Hepatocyte (in vitro differentiated cells): ENCODE results near the gene SPG21. TPM values are rescaled to one million over a fixed set of nuclear protein-coding genes. Genes with fewer than 3 reads are reported as not detected.
A peak's percentile ranks its signal among the peaks of the same experiment; 100 is the strongest.
"Not testable (repeated sequence)": the region's sequence is repeated elsewhere in the genome, so short reads cannot be mapped to it uniquely, and the experiment has no call there.

Experiments used
- DNase-seq: peaks from one replicate; pipeline ENCODE4 v3.0.0-alpha.2; 2016; ENCODE audit warnings: low spot score
- H2AFZ ChIP-seq: fragments of 200-600 bp; sonication (generic); 2 replicates; pipeline ENCODE4 v1.6.0; 2016; ENCODE audit warnings: antibody characterized with exemption, mild to moderate bottlenecking
- H3K27ac ChIP-seq: fragments of 200-600 bp; sonication (generic); 2 replicates; pipeline ENCODE4 v1.5.1; 2016; ENCODE audit warnings: mild to moderate bottlenecking
- H3K27me3 ChIP-seq: fragments of 200-600 bp; sonication (generic); 2 replicates; pipeline ENCODE4 v1.6.1; 2016
- H3K36me3 ChIP-seq: fragments of 200-600 bp; sonication (generic); replicated peaks from 2 replicates; pipeline ENCODE4 v1.5.1; 2016; ENCODE audit warnings: low read depth; ENCODE audit not compliant: insufficient read depth
- H3K4me1 ChIP-seq: fragments of 200-600 bp; sonication (generic); 2 replicates; pipeline ENCODE4 v1.5.1; 2016; ENCODE audit warnings: mild to moderate bottlenecking, moderate library complexity; ENCODE audit not compliant: insufficient read depth
- H3K4me2 ChIP-seq: fragments of 200-600 bp; sonication (generic); 2 replicates; pipeline ENCODE4 v1.6.0; 2016
- H3K4me3 ChIP-seq: fragments of 200-600 bp; sonication (generic); 2 replicates; pipeline ENCODE4 v1.5.1; 2016; ENCODE audit warnings: mild to moderate bottlenecking
- H3K79me2 ChIP-seq: fragments of 200-600 bp; sonication (generic); 2 replicates; pipeline ENCODE4 v1.6.0; 2017; ENCODE audit warnings: mild to moderate bottlenecking
- H3K9me2 ChIP-seq: fragments of 200-600 bp; sonication (generic); replicated peaks from 2 replicates; pipeline ENCODE4 v1.6.0; 2017; ENCODE audit warnings: mild to moderate bottlenecking; ENCODE audit not compliant: insufficient read depth
- H3K9me3 ChIP-seq: fragments of 200-600 bp; sonication (generic); 2 replicates; pipeline ENCODE4 v1.5.1; 2016; ENCODE audit warnings: low read depth, mild to moderate bottlenecking
- H4K20me1 ChIP-seq: fragments of 200-600 bp; sonication (generic); 2 replicates; pipeline ENCODE4 v1.6.0; 2016; ENCODE audit warnings: mild to moderate bottlenecking; ENCODE audit not compliant: insufficient read depth, poor library complexity, severe bottlenecking
- EZH2 ChIP-seq: fragments of 200-600 bp; sonication (generic); IDR thresholded peaks from 2 replicates; pipeline ENCODE4 v1.6.1; 2016; ENCODE audit warnings: antibody characterized with exemption, mild to moderate bottlenecking, borderline replicate concordance
- EZH2phosphoT487 ChIP-seq: fragments of 200-600 bp; sonication (generic); IDR thresholded peaks from one replicate; pipeline ENCODE4 v1.6.1; 2018; ENCODE audit warnings: antibody characterized with exemption, mild to moderate bottlenecking, low read depth, moderate library complexity; ENCODE audit not compliant: unreplicated experiment, severe bottlenecking
- WGBS: methylation state at CpG from one replicate; pipeline ENCODE4 v1.1.6; 2016; ENCODE audit warnings: low lambda C conversion rate; ENCODE audit errors: missing lambda C conversion rate; 5-methylcytosine and 5-hydroxymethylcytosine counted together
- polyA plus RNA-seq: library from polyadenylated mRNA; unstranded; fragments of >200 nt; fragmentation: Nextera tagmentation; extraction: Ambion mirVana; gene quantifications from 2 replicates; pipeline ENCODE4 v1.2.1, GENCODE V29; 2016
- total RNA-seq: library from RNA; depleted of rRNA; stranded (reverse); fragments of >200 nt; gene quantifications from 2 replicates; pipeline ENCODE4 v1.2.3, GENCODE V29; 2014
- TF ChIP-seq, protein P1 (sequence below): fragments of 200-600 bp; sonication (generic); IDR thresholded peaks from 2 replicates; pipeline ENCODE4 v1.5.1; 2016; ENCODE audit warnings: antibody characterized with exemption, mild to moderate bottlenecking; ENCODE audit not compliant: poor library complexity

Gene SPG21
- total and polyA plus RNA-seq, 2 experiments from 2014 or later = 86.4 to 138 TPM

DNA sequence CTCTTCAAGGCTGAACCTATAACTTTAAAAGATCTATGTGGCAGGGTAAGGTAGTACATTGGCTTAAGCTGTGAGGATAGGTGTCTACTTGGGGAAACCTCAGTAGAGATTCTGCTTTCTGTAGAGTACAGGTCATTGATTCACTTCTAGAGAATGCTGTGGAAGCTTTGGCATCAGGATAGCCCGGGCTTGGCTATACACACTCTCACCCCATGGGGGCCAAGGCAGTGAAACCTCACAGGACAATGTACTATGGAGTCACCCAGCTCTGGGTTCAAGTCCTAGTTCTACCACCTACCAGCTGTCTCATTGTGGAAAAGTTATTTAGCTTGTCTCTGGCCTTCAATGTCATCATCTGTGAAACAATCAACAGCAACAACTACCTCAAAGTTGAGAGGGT lies 30.7 kb upstream of the SPG21 start:
- H3K4me3 ChIP-seq = no peak overlapping the region
- H2AFZ ChIP-seq = no peak overlapping the region
- H3K79me2 ChIP-seq = no peaks in the 10 kb centered on the region
- H3K9me3 ChIP-seq = no peaks in the 10 kb centered on the region
- H3K9me2 ChIP-seq = no peaks in the 10 kb centered on the region
- DNase-seq = no peak
- no peaks in the 10 kb centered on the region for H3K27me3 ChIP-seq
- H3K4me1 ChIP-seq = no peaks in the 10 kb centered on the region
- TF ChIP-seq, protein P1, sequence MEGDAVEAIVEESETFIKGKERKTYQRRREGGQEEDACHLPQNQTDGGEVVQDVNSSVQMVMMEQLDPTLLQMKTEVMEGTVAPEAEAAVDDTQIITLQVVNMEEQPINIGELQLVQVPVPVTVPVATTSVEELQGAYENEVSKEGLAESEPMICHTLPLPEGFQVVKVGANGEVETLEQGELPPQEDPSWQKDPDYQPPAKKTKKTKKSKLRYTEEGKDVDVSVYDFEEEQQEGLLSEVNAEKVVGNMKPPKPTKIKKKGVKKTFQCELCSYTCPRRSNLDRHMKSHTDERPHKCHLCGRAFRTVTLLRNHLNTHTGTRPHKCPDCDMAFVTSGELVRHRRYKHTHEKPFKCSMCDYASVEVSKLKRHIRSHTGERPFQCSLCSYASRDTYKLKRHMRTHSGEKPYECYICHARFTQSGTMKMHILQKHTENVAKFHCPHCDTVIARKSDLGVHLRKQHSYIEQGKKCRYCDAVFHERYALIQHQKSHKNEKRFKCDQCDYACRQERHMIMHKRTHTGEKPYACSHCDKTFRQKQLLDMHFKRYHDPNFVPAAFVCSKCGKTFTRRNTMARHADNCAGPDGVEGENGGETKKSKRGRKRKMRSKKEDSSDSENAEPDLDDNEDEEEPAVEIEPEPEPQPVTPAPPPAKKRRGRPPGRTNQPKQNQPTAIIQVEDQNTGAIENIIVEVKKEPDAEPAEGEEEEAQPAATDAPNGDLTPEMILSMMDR = no peak
- TF ChIP-seq EZH2 (no peak), EZH2phosphoT487 (no peak)
- H3K27ac ChIP-seq = no peak overlapping the region
- no peaks in the 10 kb centered on the region for H4K20me1 ChIP-seq
- H3K36me3 ChIP-seq = no peaks in the 10 kb centered on the region
- WGBS = 90% methylated on average over 1 of the region's 1 CpG
- H3K4me2 ChIP-seq = no peak overlapping the region

DNA sequence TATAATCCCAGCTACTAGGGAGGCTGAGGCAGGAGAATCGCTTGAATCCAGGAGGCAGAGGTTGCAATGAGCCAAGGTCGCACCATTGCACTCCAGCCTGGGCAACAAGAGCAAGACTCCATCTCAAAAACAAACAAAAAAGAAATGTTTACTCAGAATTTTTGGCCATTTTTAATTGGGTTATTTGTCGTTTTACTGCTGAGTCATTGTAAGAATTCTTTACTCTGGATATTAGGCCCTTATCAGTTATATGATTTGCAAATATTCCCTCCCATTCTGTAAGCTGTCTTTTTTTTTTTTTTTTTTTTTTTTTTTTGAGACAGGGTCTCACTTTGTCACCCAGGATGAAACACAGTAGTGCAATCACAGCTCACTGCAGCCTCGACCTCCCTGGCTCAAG lies 21.5 kb upstream of the SPG21 start:
- not testable (repeated sequence) for H3K4me3 ChIP-seq, H3K27ac ChIP-seq, H3K27me3 ChIP-seq, H3K79me2 ChIP-seq, H2AFZ ChIP-seq, H3K9me2 ChIP-seq, H3K9me3 ChIP-seq, H4K20me1 ChIP-seq, H3K4me2 ChIP-seq, H3K36me3 ChIP-seq, DNase-seq, H3K4me1 ChIP-seq
- 77% methylated on average over 4 of the region's 4 CpGs for WGBS

DNA sequence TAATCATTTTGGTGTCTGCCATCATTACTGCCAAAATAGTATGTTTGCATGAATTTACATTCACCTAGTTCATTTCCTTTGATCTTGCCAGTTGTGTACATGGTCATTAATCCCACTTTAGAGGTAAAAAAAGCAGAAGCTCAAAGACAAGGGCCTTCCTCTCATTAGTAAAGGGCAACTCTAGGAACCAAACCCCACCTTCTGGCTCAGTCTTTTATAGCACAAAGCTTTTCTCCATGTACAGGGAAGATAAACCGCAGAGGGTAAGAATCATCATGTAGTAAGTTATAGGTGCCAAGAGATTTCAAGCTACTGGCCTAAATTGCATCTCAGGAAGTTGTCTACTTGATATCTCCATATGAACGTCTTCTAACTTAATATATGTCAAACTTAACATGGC lies 19.3 kb upstream of the SPG21 start:
- Histone ChIP-seq H3K79me2 (no peaks in the 10 kb centered on the region), H3K27me3 (no peaks in the 10 kb centered on the region), H3K36me3 (no peaks in the 10 kb centered on the region), H3K4me3 (no peak overlapping the region), H3K9me2 (no peaks in the 10 kb centered on the region), H3K9me3 (no peaks in the 10 kb centered on the region), H3K4me2 (no peak overlapping the region), H3K4me1 (no peaks in the 10 kb centered on the region), H2AFZ (no peak overlapping the region), H3K27ac (no peak overlapping the region), H4K20me1 (no peaks in the 10 kb centered on the region)
- WGBS = 79% methylated on average over 2 of the region's 2 CpGs
- TF ChIP-seq EZH2phosphoT487 = no peak
- TF ChIP-seq EZH2 = no peak
- TF ChIP-seq, protein P1 = peak; percentile 11
- no peak for DNase-seq

DNA sequence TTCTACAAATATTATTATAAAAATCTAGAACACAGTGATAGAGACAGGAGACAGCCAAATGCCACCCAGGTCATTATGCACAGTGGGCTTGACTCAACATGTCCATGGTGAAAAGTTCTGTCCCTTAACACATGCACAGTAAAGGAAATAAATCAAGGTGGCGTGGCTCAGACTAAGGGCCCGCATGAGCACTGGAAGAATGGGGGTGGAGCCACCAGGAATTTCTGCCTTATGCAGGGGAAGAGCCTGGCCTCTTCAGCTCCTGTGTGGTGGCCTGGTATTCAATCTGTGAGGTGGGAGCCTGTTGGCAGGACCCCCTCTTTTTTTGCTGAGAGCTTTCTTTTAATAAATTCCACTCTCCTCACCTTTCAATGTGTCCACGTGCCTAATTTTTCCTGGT lies 17.2 kb upstream of the SPG21 start:
- no peaks in the 10 kb centered on the region for H3K27me3 ChIP-seq
- TF ChIP-seq, protein P1 = no peak
- TF ChIP-seq EZH2 (no peak), EZH2phosphoT487 (no peak)

More for the DNA sequence above, 17.2 kb upstream of the SPG21 start:
- Histone ChIP-seq H4K20me1 (no peaks in the 10 kb centered on the region), H3K4me2 (no peak overlapping the region), H3K4me3 (no peak overlapping the region), H2AFZ (no peak overlapping the region), H3K4me1 (no peaks in the 10 kb centered on the region), H3K9me3 (no peaks in the 10 kb centered on the region), H3K36me3 (no peaks in the 10 kb centered on the region), H3K27ac (no peak overlapping the region), H3K9me2 (no peaks in the 10 kb centered on the region), H3K79me2 (no peaks in the 10 kb centered on the region)
- WGBS = 73% methylated on average over 3 of the region's 3 CpGs
- no peak for DNase-seq
